Measurements from ENCODE around the gene IGDCC3.

The IGDCC3 gene

DNA sequence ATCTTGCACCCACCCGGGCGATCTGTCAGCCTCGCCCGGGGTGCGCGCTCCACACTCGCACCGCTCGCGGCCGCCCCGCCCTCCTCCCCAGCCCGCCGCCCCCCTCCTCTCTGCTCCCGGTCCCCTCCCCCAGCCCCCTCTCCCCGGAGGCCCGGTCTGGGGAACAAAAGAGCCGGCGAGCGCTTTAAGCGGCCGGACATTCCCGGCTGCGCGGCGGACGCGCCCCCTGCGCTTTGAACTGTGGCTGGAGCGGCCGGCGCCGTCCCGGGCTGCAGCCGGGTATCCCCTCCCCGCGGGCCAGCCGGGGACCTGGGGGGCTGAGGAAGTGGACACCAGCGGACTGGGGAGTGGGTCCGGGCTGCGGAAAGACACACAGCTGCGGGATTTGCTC, at the start of gene IGDCC3:
TSS of gene IGDCC3 (minus strand) at position 27 of the 391 bp plus-strand sequence. CDS start 214 bp downstream, outside the sequence.
- DNase-seq (ENCODE audit: low spot score): no peak

DNA sequence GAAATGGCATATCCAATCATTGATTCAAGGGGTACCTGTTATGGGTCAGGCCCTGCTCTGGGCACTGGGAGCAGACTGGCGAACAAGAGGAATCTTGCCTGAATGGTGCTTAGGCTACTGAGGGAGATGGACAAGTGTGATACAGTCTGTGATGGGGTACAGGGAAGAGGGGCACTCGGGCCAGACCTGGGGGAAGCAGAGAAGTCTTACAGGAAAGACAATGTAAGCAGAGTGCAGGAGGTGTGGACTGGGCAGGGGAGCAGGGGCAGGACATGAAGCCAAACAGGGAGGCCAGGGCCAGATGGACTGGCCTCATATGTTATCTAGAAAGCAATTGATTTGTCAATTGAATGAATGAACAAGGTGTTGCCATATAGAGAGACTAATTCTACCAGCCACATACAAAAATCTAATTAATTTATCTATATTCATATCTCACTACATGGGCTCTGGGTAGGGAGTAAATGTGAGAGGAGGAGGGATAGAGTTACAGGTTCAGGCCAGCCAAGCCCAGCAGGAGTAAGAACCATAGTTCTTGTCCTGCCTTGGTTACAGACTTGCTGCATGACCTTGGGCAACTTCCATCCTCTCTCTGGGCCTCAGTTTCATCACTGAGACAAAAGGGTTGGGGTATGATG, 48.5 kb upstream of the IGDCC3 start:
- DNase-seq (ENCODE audit: low spot score): no peak

DNA sequence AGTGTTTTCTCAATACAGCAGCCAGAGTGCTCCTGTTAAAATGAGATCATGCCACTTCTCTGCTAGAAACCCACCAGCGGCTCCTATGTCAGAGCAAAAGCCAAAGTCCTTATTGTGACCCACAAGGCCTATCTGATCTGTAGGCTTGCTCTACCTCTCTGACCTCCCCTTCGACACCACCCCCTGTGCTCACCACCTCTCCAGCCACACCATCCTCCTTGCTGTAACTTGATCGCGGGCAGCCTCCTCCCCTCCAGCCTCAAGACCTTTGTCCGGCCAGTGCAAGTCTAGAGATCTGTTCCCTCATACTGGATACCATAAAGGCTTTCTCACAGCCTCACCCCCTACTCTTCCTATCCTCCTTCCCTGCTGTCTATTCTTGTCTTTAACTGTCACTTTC, 46.9 kb upstream of the IGDCC3 start:
- DNase-seq (ENCODE audit: low spot score): no peak

DNA sequence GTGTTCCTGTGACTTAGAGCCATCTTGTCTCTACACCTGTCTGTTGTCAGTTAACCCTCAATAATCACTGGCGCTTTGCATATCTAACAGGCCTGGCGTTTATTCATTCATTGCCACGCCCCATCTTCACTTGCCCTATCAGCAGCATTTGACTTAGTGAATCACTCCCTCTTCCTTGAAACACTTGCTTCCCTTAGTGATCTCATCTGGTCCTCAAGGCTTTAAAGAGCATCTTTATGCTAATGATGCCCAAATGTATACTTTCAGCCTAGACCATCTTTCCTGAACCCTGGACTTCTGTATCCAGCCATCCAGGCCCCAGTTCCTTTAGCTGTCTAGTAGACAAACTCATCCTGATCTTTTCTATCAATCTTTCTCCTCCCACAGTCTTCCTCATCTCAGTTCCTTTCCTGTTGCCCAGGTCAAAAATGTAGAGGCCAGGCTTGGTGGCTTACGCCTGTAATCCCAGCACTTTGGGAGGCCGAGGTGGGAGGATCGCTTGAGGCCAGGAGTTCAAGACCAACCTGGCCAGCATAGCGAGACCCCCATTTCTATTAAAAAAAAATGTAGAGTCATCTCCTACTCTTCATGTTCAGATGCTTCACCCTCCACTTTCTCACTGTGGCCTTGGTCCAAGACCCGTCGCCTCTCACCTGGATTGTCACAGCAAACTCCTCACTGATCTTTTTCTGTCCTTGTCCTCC, 46.3 kb upstream of the IGDCC3 start:
- DNase-seq (ENCODE audit: low spot score): no peak

DNA sequence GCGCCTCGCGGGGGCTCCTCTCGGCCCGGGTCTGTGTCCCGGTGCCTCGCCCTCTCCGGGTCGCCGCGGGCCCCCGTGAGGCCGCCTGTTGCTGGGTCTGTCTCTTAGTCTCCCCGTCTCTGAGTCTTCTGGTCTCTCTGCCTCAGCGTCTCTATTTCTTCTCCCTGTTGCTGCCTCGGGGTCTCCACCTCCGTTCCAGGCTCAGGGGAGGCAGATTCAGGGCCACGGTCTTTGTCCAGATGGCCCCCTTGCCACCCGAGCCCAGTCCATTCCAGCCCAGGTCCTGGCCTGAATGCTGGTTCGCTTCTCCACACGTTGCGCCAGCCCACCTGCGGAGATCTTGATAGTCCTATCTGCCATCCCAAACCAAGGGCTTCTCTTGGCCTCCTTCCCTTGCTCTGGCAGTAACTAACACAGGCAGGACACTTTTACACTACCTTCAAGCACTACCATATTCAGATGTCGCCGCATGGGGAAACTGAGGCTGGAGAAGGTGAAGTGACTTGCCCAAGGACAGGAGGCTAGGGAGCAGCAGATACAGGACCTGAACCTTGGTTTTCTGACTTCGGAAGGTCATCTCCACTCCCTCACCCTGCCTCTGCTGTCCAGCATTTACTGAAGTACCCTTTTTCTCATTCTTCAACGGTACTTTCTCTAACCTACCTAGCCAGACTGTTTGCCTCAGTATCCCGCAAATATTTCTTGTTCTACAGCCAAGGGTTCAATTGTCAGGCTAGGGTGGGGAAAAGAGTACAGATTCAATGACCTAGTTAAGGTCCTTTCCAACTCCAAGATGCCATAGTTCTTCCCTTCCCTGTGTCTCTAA, 45.6 kb upstream of the IGDCC3 start:
- DNase-seq (ENCODE audit: low spot score): no peak

DNA sequence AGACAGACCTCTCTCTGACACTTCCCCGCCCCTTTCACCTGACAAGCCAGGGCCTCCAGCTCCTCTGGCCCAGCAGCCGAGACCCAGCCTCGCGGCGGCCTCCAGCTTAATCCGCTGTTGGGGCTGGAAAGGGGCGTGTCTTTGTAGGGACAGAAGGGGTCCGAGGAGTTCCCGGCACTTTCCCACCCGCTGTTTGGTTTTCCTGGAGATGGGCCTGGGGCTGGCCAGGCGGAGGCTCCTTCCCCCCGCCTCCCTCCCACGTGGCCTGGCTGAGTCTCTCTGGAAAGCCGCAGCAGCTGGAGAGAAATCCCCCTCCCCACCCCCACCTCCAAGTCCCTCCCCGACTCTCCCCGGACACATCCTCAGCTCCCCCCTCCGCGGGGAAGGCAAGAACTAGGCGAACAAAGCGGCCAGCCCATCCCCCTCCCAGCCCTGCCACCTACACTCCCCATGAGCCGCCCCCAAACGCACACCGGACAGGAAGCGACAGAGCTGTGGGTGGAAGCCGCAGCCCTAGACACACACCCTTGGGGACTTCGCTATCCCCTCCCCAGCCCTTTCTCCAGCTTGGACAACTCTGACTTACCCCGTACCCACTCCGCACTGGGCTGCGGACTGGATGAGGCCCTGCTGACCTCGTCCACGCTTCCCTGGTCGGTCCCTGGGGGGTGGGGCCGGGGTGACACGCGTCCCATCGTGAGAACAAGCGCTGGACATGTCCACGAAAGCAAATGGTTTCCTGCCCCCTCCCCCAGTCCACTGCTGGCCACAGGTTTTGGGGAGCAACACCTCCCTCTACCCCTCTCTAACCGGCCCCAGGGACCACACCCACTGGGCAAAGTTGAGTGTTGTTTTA, 43.8 kb upstream of the IGDCC3 start:
- no peak for DNase-seq (ENCODE audit: low spot score)

DNA sequence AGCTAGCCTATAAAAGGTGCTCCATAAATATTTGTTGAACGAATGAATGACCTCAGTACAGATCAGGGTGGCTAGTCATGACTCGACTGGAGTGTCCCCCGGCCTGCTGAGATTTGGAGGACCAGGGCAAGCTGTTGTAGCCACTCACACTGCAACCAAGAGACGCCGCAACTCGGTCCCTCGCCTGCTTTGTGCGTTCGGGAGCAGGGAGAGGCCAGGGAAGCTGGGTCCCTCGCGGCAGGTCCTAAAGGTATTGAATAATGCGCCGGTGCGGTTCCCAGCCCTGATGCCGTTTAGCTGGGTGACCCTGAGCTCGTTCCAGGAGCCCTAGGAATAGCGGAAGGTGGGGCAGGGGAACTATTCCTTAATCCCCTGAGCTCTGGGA, 43.2 kb upstream of the IGDCC3 start:
- DNase-seq (ENCODE audit: low spot score): no peak

DNA sequence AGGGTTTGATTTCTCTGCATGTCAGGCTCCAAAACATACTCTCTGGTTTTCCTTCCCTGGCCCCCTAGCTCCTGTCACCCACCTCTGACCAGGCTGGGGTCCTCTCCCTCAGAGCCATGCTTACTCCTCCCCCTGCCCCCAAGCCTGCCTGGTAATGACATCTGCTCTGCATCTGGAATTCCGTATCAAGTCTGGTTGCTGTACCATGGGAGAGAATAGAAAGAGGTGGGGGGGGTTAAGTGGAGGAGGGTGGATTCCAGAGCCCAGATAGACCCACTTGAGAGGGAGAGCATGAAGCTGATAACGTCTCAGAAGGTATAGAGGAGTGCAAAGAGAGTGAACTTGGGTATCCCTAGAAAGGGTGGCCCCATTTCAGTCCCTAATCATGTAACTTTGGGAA, 40.8 kb upstream of the IGDCC3 start:
- DNase-seq (ENCODE audit: low spot score): no peak

DNA sequence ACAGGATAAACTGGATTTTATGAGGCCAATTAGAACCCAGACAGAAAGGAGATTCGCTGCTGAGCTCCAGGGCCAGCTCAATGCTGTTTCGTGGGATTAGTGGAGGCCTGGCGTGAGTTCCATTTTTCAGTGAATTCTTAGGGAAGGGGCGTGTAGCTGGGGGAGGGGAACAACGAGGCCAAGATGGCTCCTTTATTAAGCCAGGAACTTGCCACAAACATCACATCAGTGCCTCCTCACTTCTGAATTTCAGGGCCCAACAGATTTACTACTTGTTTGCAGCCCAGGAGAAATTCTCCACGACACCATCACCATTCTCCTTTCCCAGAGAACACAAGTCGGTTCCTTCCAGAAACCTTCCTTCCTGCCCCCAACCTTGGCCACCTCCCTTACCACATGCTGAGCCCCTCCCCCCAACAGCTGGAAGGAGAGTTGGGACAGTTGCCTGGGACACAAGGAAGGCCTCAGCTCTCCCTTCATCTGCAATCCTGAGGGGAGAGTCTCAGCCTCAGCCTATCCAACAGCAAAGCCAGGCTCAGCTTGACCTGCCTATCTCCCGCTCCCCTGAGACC, 39.1 kb upstream of the IGDCC3 start:
- no peak for DNase-seq (ENCODE audit: low spot score)

DNA sequence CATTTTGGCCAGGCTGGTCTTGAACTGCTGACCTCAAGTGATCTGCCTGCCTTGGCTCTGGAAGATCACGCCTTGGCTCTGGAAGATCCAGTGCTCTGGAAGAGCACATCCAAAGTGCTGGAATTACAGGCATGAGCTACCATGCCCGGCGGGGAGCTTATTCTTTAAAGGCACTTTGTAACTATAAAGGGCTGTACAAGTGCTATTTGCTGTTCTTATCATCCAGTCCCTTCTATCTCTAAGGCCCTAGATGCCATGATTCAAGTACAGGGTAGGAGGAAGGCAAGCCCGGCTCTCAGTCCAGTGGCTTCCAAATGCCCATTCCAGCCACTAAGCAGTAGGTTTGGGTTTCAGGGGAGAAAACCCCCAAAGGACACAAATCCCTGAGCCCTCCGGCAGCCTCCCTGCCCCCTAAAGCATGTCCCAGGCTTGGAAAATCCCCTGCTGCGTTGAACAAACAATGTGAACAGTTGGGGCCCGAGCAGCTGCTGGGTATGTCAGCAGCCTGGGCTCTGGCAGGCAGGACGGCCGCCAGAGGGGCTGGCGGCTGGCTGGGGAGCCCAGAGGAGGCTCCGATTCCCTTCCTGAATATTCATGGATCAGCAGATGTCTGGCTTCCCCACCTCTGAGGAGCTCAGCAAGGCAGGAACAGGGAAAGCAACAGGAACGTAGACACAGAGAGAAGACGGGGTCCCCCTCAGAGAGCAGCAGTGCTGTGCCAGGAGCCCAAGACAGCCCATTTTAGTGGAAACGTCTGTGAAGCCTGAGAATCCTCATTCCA, 37.2 kb upstream of the IGDCC3 start:
- DNase-seq (ENCODE audit: low spot score): no peak

DNA sequence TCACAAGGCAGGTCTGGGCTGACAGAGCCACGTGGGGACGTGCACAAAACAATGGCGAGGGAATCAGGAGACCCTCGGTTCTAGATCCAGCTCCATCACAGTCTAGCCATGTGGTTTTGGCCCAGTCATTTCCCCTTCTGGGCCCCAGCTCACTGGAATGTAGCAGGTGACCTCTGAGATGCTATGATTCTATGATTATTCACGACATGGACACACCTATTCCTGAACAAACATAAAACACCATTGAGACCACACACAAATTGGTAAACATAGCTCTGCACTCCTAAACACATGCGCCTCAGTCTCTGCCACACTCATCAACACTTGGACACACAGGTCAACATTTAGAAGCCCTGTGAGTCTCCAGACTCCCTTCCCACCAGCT, 36.0 kb upstream of the IGDCC3 start:
- no peak for DNase-seq (ENCODE audit: low spot score)

DNA sequence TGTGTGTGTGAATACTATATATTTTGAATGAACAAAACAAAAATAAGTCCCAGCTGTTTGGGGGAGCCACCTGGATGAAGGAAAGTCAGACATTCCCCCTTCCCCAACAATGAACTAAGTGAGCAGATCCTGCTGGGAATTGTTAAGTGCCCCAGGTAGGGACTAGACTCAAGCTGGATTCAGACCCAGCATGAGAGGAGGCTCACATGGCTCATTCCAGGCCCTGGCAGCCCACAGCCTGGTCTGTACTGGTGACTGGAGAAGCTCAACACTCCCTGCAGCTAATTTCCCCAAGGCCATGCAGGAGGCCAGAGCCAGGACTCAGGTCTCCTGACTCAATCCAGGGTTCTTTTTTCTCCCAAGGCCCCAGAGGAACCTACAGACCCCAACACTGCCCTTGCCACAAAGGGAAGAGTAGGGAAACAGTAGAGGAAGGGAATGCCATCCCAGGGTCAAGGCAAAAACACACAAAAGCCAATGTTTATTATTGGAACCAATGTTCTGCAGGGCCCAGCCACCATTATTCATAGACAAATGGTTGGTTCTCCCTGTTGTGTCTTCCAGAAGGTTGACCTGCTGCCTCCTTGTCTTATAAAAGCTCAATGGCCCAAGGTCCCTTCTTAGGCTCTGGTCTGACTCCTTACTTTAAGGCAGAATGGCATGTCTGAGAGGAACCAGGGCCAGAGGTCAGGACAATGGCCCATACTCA, 35.4 kb upstream of the IGDCC3 start:
- no peak for DNase-seq (ENCODE audit: low spot score)

DNA sequence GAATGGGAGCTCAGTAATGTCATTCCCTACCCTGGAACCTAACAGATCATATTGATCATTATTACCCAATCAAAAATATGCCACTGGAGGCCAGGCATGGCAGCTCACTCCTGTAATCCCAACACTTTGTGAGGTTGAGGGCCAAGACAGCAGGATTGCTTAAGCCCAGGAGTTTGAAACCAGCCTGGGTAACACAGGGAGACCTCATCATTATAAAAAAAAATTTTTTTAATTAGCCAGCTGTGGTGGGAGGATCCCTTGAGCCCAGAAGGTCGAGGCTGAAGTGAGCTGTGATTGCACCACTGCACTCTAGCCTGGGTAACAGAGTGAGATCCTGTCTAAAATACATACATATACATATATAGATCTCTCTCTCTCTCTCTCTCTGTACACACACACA, 34.8 kb upstream of the IGDCC3 start:
- no peak for DNase-seq (ENCODE audit: low spot score)

DNA sequence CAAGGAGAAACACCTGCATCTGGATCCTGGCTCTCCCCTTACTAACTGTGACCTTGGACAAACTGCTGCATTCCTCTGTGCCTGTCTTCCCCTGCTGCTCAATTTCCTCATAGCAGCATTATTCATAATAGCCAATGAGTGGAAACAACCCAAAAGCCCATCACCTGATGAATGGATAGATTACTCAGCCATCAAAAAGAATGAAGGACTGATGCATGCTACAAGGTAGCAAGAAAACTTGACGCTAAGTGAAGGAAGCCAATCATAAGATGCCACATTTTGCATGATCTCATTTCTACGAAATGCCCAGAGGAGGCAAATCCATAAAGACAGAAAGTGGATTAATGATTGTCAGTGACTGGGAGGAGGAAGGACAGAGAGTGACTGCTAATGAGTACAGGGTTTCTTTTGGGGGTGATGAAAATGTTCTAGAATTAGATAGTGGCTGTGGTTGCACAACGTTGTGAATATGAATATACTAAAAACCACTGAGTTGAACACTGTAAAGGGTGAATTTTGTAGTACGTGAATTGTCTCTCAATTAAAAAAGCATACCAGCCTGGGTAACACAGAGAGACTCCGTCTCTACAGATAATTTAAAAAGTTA, 33.8 kb upstream of the IGDCC3 start:
- no peak for DNase-seq (ENCODE audit: low spot score)

DNA sequence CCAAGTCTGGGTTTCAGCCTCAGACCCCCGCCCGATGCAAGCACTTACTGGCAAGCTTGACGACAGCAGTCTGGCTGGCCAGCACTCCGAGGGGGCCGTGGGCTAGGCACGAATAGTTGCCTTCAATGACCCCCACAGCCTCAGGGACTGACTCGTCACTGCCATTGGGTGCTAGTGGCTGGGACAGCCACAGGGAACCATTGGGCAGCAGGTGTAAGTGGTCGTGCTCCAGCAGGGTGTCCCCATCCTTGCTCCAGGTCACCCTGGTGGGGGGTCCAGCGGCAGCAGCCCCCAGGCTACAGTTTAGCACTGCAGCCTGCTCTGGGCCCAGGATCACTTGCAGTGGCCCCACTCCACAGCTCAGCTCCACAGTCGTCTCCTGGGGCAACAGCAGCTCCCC, 33.2 kb upstream of the IGDCC3 start:
- no peak for DNase-seq (ENCODE audit: low spot score)

DNA sequence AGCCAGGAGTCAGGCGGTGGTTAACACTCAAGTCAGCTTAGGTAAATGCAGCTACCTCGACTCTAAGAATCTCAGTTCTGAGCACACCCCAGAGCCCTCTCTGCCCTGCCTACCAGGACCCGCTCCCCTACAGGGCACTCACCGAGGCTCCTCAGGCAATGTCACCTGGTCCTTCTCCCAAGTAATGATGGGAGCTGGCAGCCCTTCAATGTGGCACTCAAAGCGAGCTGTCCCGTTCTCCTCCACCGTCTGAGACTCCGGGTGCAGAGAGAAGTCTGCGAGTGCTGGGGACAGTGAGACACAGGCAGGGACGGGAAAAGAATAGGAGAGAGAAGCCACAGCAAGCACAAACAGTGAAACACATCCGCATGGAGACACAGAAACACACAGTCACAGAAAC, 32.2 kb upstream of the IGDCC3 start:
- no peak for DNase-seq (ENCODE audit: low spot score)

DNA sequence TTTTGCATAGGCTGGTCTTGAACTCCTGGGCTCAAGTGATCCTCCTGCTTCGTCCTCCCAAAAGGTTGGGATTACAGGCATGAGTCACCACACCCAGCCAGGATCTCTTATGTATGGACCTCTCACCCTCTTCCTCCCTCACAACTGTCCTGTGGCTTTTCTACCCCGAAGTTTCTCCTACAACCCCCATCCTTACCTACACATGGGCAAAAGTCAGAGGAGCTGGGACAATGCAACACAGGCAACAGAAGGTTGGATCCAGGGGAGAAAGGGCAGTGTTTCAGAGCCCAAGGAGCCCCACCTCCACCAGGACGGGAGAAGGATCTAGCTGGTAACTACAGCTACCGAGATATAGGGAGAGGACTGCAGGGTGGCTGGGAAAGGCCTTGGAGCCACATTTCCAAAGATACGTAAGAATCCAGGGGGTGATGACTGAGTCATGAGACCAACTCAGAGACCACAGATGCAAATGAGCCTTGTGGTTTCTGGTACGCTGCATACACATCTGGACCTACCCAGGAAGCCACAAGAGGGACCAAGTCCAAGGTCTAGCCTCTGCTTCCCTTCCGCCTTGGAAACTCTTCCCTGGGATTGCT, 31.3 kb upstream of the IGDCC3 start:
- no peak for DNase-seq (ENCODE audit: low spot score)

DNA sequence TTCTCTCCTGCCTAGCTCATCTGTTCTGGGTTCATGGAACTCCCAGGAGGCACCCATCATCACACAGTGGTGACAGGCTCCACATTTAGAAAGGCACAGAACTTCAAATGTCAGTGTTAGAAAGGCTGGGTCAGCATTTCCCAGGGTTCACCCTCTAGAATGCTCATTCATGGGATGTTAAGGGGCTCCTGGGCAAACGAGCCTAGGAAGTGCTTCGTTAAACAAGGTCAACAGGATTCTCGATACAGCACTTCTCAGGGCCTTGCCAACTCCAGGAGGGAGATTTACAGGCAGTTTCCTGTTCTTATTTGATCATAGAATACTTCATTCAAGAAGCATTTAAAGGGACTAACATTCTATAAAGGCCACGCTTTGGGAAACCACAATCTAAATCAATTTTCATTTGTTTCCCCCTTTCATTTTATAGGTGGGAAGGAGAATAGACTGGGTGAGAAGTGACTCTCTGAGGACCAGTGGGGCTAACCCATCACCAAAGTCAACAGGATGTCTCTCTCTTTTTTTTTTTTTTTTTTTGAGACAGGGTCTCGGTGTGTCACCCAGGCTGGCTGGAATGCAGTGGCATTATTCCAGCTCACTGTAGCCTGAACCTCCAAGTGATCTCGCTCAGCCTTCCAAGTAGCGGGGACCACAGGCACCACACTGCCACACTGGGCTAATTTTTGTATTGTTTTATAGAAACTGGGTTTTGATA, 30.7 kb upstream of the IGDCC3 start:
- no peak for DNase-seq (ENCODE audit: low spot score)

DNA sequence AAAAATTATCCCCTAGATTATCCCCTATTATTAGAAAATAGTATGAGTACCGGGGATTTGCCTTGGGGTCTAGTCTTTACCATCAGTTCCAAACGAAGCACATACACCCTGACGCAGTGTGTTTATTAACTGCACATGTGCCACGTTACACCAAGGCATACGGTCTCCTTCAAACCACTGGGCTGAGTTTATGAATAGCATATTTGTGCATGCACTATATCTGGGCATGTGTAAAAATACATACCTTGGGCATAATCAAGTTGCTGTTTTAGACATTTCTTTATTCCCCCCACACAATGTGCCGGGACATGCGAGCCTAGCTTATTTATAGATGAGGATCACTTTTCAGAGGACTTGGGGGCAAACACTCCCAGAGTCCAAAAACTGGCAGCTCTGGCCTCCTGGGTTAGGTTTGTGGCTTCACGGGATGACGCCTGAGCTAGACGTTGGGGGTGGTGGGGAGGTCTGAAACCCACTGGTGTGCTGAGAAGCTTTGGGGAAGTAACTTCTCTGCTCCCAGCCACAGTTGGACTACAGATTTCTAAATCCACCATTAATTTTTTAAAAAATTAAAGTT, 28.7 kb upstream of the IGDCC3 start:
- no peak for DNase-seq (ENCODE audit: low spot score)

All from activated CD4-positive, alpha-beta T cell treated with anti-CD3 and anti-CD28 coated beads, Interleukin-2, Interleukin-4, amounts not matched to agents 100 ng/mL and 50 ng/mL, durations not matched to agents 16 hours and 8 hours (primary cell).